H1 (cell line): Measurements from ENCODE around the gene ILF3. TPM values are rescaled to one million over a fixed set of nuclear protein-coding genes. Genes with fewer than 3 reads are reported as not detected.

Source experiments
- CTCF ChIA-PET: fragments of 300-600 bp; sonication (Branson Sonifier 250); formaldehyde crosslinking; loops from one replicate; lab custom pipeline; 2021; ENCODE audit not compliant: partially characterized antibody; lab: Charles Lee
- POLR2A ChIA-PET: fragments of 300-600 bp; sonication (Branson Sonifier 250); formaldehyde crosslinking; loops from one replicate; lab custom pipeline; 2021; ENCODE audit warnings: inconsistent platforms; ENCODE audit not compliant: partially characterized antibody; lab: Charles Lee
- DNase-seq, 2 experiments: peaks; one replicate each; pipeline versions ENCODE4 v3.0.0 to v3.0.0-alpha.2; 2010 to 2022; ENCODE audit warnings: low spot score in 2 of 2, low read depth in 1 of 2, mixed read lengths in 1 of 2
- FAIRE-seq: peaks from 2 replicates; lab custom pipeline; 2011; peaks lifted over from hg19 to GRCh38; lab: Jason Lieb, UNC
- H2AFZ ChIP-seq: 2 replicates; pipeline ENCODE4 v1.8.1; 2012; ENCODE audit warnings: low read length, inconsistent platforms
- H2AK5ac ChIP-seq: 2 replicates; pipeline ENCODE4 v1.6.1; 2013; ENCODE audit warnings: low read depth, low read length
- H2BK120ac ChIP-seq: replicated peaks from 2 replicates; pipeline ENCODE3; 2013; ENCODE audit warnings: low read depth, low read length, inconsistent platforms
- H2BK12ac ChIP-seq: 2 replicates; pipeline ENCODE4 v1.6.1; 2013; ENCODE audit warnings: low read depth, low read length
- H2BK15ac ChIP-seq: 2 replicates; pipeline ENCODE4 v1.6.1; 2013; ENCODE audit warnings: low read length
- H2BK20ac ChIP-seq: 2 replicates; pipeline ENCODE4 v1.6.1; 2013; ENCODE audit warnings: low read length
- H2BK5ac ChIP-seq: 2 replicates; pipeline ENCODE4 v1.6.1; 2013; ENCODE audit warnings: low read depth, low read length
- H3K14ac ChIP-seq: 2 replicates; pipeline ENCODE4 v1.6.1; 2013; ENCODE audit warnings: inconsistent platforms; ENCODE audit not compliant: insufficient read length
- H3K18ac ChIP-seq: 2 replicates; pipeline ENCODE4 v1.6.1; 2013; ENCODE audit warnings: low read length; ENCODE audit errors: extremely low read depth
- H3K23ac ChIP-seq: 2 replicates; pipeline ENCODE4 v1.6.1; 2013; ENCODE audit warnings: inconsistent platforms; ENCODE audit not compliant: insufficient read length
- H3K23me2 ChIP-seq: 2 replicates; pipeline ENCODE4 v1.6.1; 2013; ENCODE audit warnings: low read depth, low read length
- H3K27ac ChIP-seq: 2 replicates; pipeline ENCODE4 v1.6.1; 2011; ENCODE audit warnings: low read depth, low read length, inconsistent platforms
- H3K27me3 ChIP-seq, 4 experiments: replicated peaks in 1 of 4; 1 replicate in 1 of 4; 2 replicates in 3 of 4; pipeline versions ENCODE4 v1.6.1 to v1.8.1; 2011 to 2013; ENCODE audit warnings: low read length in 3 of 4, mild to moderate bottlenecking in 3 of 4, inconsistent platforms in 2 of 4, mixed read lengths in 2 of 4, moderate library complexity in 1 of 4; ENCODE audit not compliant: control insufficient read depth in 3 of 4, insufficient read depth in 3 of 4; ENCODE audit errors: extremely low read depth in 1 of 4
- H3K36me3 ChIP-seq, 4 experiments: 2 replicates each; pipeline versions ENCODE4 v1.6.1 to v1.8.1; 2011 to 2013; ENCODE audit warnings: mild to moderate bottlenecking in 4 of 4, low read length in 3 of 4, moderate library complexity in 2 of 4, control low read depth in 1 of 4, inconsistent platforms in 1 of 4; ENCODE audit not compliant: insufficient read depth in 4 of 4, control insufficient read depth in 2 of 4
- H3K4ac ChIP-seq: replicated peaks from 2 replicates; pipeline ENCODE3; 2013; ENCODE audit warnings: low read length, low read depth, mixed read lengths, inconsistent platforms; ENCODE audit not compliant: insufficient read length
- H3K4me1 ChIP-seq, 4 experiments: replicated peaks in 1 of 4; 1 replicate in 1 of 4; 2 replicates in 3 of 4; pipeline versions ENCODE4 v1.6.1 to v1.8.1; 2011 to 2013; ENCODE audit warnings: low read length in 3 of 4, inconsistent platforms in 2 of 4, mixed read lengths in 1 of 4; ENCODE audit not compliant: insufficient read depth in 4 of 4, control insufficient read depth in 3 of 4
- H3K4me2 ChIP-seq, 2 experiments: 2 replicates each; pipeline versions ENCODE4 v1.6.1 to v1.8.1; 2011 to 2013; ENCODE audit warnings: low read depth in 2 of 2, low read length in 2 of 2, control low read depth in 1 of 2, inconsistent platforms in 1 of 2, mild to moderate bottlenecking in 1 of 2; ENCODE audit not compliant: insufficient read depth in 1 of 2
- H3K4me3 ChIP-seq, 4 experiments: fragments of 200-600, 300-600 bp in 1 of 4; sonication (generic), shearing (Covaris generic), sonication (Bioruptor Twin) in 1 of 4; 2 replicates each; pipeline versions ENCODE4 v1.5.1 to v1.8.1; 2011 to 2016; ENCODE audit warnings: low read length in 4 of 4, low read depth in 3 of 4, control low read depth in 2 of 4, inconsistent platforms in 2 of 4, mild to moderate bottlenecking in 2 of 4, mixed read lengths in 1 of 4, moderate library complexity in 1 of 4; ENCODE audit not compliant: insufficient read depth in 2 of 4; ENCODE audit errors: extremely low read depth in 1 of 4
- H3K56ac ChIP-seq: replicated peaks from 2 replicates; pipeline ENCODE3; 2013; ENCODE audit warnings: low read depth, mild to moderate bottlenecking, mixed read lengths, low read length, inconsistent platforms; ENCODE audit not compliant: insufficient read length
- H3K79me1 ChIP-seq: 2 replicates; pipeline ENCODE4 v1.6.1; 2013; ENCODE audit warnings: low read depth, low read length, control low read depth
- H3K79me2 ChIP-seq, 2 experiments: 2 replicates each; pipeline versions ENCODE4 v1.6.1 to v1.8.1; 2012 to 2013; ENCODE audit warnings: low read length in 2 of 2, mild to moderate bottlenecking in 2 of 2, inconsistent platforms in 1 of 2; ENCODE audit not compliant: insufficient read depth in 2 of 2, control insufficient read depth in 1 of 2
- H3K9ac ChIP-seq, 4 experiments: replicated peaks in 1 of 4; 1 replicate in 1 of 4; 2 replicates in 3 of 4; pipeline versions ENCODE4 v1.6.1 to v1.8.1; 2011 to 2013; ENCODE audit warnings: low read depth in 3 of 4, low read length in 3 of 4, control low read depth in 2 of 4, mild to moderate bottlenecking in 2 of 4, moderate library complexity in 2 of 4, inconsistent platforms in 1 of 4; ENCODE audit errors: extremely low read depth in 1 of 4
- H3K9me3 ChIP-seq, 2 experiments: 2 replicates each; pipeline versions ENCODE4 v1.6.1 to v1.8.1; 2012 to 2013; ENCODE audit warnings: mild to moderate bottlenecking in 2 of 2, moderate library complexity in 2 of 2, control low read depth in 1 of 2, inconsistent platforms in 1 of 2, low read depth in 1 of 2, low read length in 1 of 2, mixed read lengths in 1 of 2; ENCODE audit not compliant: insufficient read depth in 2 of 2
- H4K20me1 ChIP-seq, 2 experiments: replicated peaks in 1 of 2; 2 replicates each; pipeline versions ENCODE3 to v1.8.1; 2011 to 2013; ENCODE audit warnings: inconsistent platforms in 2 of 2, low read length in 2 of 2, mild to moderate bottlenecking in 1 of 2; ENCODE audit not compliant: insufficient read depth in 2 of 2, control insufficient read depth in 1 of 2
- H4K5ac ChIP-seq: 2 replicates; pipeline ENCODE4 v1.6.1; 2013; ENCODE audit warnings: low read length, low read depth, mixed read lengths, inconsistent platforms; ENCODE audit not compliant: insufficient read length
- H4K8ac ChIP-seq: 2 replicates; pipeline ENCODE4 v1.8.0; 2013; ENCODE audit warnings: mild to moderate bottlenecking, moderate library complexity, low read length, inconsistent platforms; ENCODE audit not compliant: insufficient read depth; ENCODE audit errors: extremely low read depth
- H4K91ac ChIP-seq: replicated peaks from 2 replicates; pipeline ENCODE3; 2013; ENCODE audit warnings: low read length, mixed read lengths, inconsistent platforms; ENCODE audit not compliant: insufficient read length
- FOSL1 ChIP-seq: IDR thresholded peaks from 2 replicates; pipeline ENCODE4 v1.6.1; 2011; ENCODE audit warnings: mild to moderate bottlenecking, low read depth, low read length, moderate library complexity; ENCODE audit not compliant: insufficient read depth
- HDAC2 ChIP-seq, 2 experiments: fragments of 300-600 bp in 1 of 2; sonication (generic) in 1 of 2; IDR thresholded peaks; 2 replicates each; pipeline ENCODE4 v1.6.1; 2011 to 2012; ENCODE audit warnings: low read depth in 2 of 2, low read length in 2 of 2, mild to moderate bottlenecking in 2 of 2, moderate library complexity in 2 of 2, borderline replicate concordance in 1 of 2, inconsistent platforms in 1 of 2
- JUN ChIP-seq: IDR thresholded peaks from 2 replicates; pipeline ENCODE4 v1.6.1; 2011; ENCODE audit warnings: low read depth, mild to moderate bottlenecking, improper control_type of control experiment, low read length
- KDM4A ChIP-seq: IDR thresholded peaks from one replicate; pipeline ENCODE4 v1.7.1; 2012; ENCODE audit warnings: low read depth, mild to moderate bottlenecking, moderate library complexity, low read length, inconsistent platforms; ENCODE audit not compliant: severe bottlenecking
- RBBP5 ChIP-seq: IDR thresholded peaks from 2 replicates; pipeline ENCODE4 v1.7.1; 2012; ENCODE audit warnings: low read depth, mild to moderate bottlenecking, inconsistent platforms, low read length, moderate library complexity, borderline replicate concordance
- SP4 ChIP-seq: IDR thresholded peaks from 2 replicates; pipeline ENCODE4 v1.6.1; 2012; ENCODE audit warnings: low read length, inconsistent platforms
- TAF1 ChIP-seq: IDR thresholded peaks from 2 replicates; pipeline ENCODE4 v1.6.1; 2011; ENCODE audit warnings: mild to moderate bottlenecking, low read depth, low read length
- TCF12 ChIP-seq: IDR thresholded peaks from 2 replicates; pipeline ENCODE4 v1.6.1; 2011; ENCODE audit warnings: low read depth, mild to moderate bottlenecking, low read length
- YY1 ChIP-seq: IDR thresholded peaks from 2 replicates; pipeline ENCODE4 v1.6.1; 2011; ENCODE audit warnings: low read depth, mild to moderate bottlenecking, low read length
- WGBS, 2 experiments: shearing (Covaris generic) in 1 of 2; methylation state at CpG; one replicate each; pipeline versions ENCODE4 v1.1.6 to v1.1.7; 2013 to 2015; ENCODE audit warnings: low lambda C conversion rate in 2 of 2, mixed read lengths in 2 of 2, inconsistent platforms in 1 of 2, low coverage in 1 of 2, missing lambda C conversion rate in 1 of 2; ENCODE audit not compliant: insufficient replicate concordance in 2 of 2, insufficient coverage in 1 of 2, insufficient read length in 1 of 2; ENCODE audit errors: extremely low coverage in 1 of 2, missing lambda C conversion rate in 1 of 2; 5-methylcytosine and 5-hydroxymethylcytosine counted together
- polyA plus RNA-seq, 7 experiments: library from polyadenylated mRNA; depleted of rRNA in 3 of 7; stranded (reverse) in 5 of 7; unstranded in 2 of 7; fragments of >200 nt in 5 of 7; fragments of 200-250 nt in 2 of 7; gene quantifications; 1 replicate in 5 of 7; 2 replicates in 1 of 7; 4 replicates in 1 of 7; pipeline versions ENCODE4 v1.2.1 to v1.2.3, GENCODE V29; 2011 to 2013; ENCODE audit warnings: missing spikeins in 2 of 7, mixed read lengths in 2 of 7
- total RNA-seq: library from RNA; stranded (reverse); fragmentation: NEBNext Ultra II Directional; extraction: Animal tissue kit (Norgen Biotek cat#: 25700); gene quantifications from 2 replicates; pipeline ENCODE4 v1.2.1, GENCODE V29; 2021
- TF ChIP-seq, protein P1 (sequence below): IDR thresholded peaks from 2 replicates; pipeline ENCODE4 v1.6.1; 2012; ENCODE audit warnings: inconsistent platforms
- TF ChIP-seq, protein P2 (sequence below): IDR thresholded peaks from 2 replicates; pipeline ENCODE4 v1.6.1; 2012; ENCODE audit warnings: low read length, inconsistent platforms

The ILF3 gene
- total and polyA plus RNA-seq, 2 of the 8 experiments (the other 6 are each of a cell fraction or from before 2014, with no cell fraction given): 291 to 695 TPM

DNA sequence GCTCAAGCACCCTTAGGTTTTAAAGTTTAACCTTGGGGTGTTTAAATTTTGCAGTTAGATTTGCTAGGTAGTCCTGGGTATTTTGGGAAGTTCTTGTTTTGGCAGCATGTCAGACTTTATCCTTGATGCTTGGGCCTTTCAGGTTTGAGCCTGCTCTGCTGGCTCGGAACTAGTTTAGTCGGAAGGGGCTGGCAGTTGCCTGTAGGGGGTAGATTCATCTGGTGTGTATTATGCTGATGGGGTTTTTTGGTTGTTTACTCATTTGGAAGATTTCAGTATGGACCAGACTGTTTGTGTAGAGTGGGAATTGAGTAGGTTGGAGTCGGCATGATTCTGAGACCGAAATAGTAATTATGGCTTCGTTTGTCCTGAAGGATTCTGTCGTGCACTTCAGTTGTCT, 15.1 kb downstream of the ILF3 start:
- DNase-seq: no peak
- H3K23ac ChIP-seq: no peak overlapping the region
- no peak overlapping the region; a peak in 2 of 7 replicates for H3K9ac ChIP-seq
- H3K4me1 ChIP-seq: peaks cover 0 to 3% (median 0%) of the 10 kb centered on the region in 4 experiments; a peak in 1 of 7 replicates
- H2BK15ac ChIP-seq: no peak overlapping the region
- no peak overlapping the region for H3K14ac ChIP-seq
- peaks cover 47 to 58% of the 10 kb centered on the region in 2 experiments for H4K20me1 ChIP-seq
- H3K79me1 ChIP-seq: peaks cover 15% of the 10 kb centered on the region
- H3K56ac ChIP-seq: no peak overlapping the region
- no peak overlapping the region for H2AK5ac ChIP-seq
- no peaks in the 10 kb centered on the region for H3K23me2 ChIP-seq
- no peaks in the 10 kb centered on the region for H3K9me3 ChIP-seq
- H3K4me2 ChIP-seq: no peak overlapping the region
- H3K27ac ChIP-seq: no peak overlapping the region
- no peaks in the 10 kb centered on the region for H3K27me3 ChIP-seq
- H4K91ac ChIP-seq: no peak overlapping the region
- no peak overlapping the region for H3K4ac ChIP-seq
- no peak overlapping the region for H2BK5ac ChIP-seq
- no peak overlapping the region for H4K5ac ChIP-seq
- ChIA-PET CTCF (interaction anchor here (0.6 to 4.5 kb wide), 2 partner anchors 24 to 89 kb away, joined by 3 to 19 read pairs; no protein-coding TSS in a partner anchor), POLR2A (interaction anchor here (0.7 to 59.0 kb wide), 3 partner anchors 1 to 108 kb away, joined by 3 to 1874 read pairs (median 1874); partner anchors contain the start of genes DNM2, ILF3 and QTRT1)
- no peak overlapping the region for H3K4me3 ChIP-seq
- FAIRE-seq: no peak
- H2BK20ac ChIP-seq: no peak overlapping the region
- no peak overlapping the region for H2BK120ac ChIP-seq
- no peak overlapping the region; the same call in 1 of the 2 replicates for H4K8ac ChIP-seq
- peaks cover 71 to 100% of the 10 kb centered on the region in 2 experiments for H3K79me2 ChIP-seq
- WGBS, 2 experiments: 90% methylated on average over 6 of the region's 6 CpGs; no CpG with 5 or more reads in 1 of the 2 experiments
- peaks cover 33 to 64% (median 46%) of the 10 kb centered on the region in 4 experiments for H3K36me3 ChIP-seq
- no peak overlapping the region for H3K18ac ChIP-seq
- no peak overlapping the region for H2AFZ ChIP-seq
- no peak overlapping the region for H2BK12ac ChIP-seq
- TF ChIP-seq, protein P1, sequence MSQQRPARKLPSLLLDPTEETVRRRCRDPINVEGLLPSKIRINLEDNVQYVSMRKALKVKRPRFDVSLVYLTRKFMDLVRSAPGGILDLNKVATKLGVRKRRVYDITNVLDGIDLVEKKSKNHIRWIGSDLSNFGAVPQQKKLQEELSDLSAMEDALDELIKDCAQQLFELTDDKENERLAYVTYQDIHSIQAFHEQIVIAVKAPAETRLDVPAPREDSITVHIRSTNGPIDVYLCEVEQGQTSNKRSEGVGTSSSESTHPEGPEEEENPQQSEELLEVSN: no peak
- no peak for TF ChIP-seq RBBP5
- TF ChIP-seq FOSL1: no peak
- TF ChIP-seq HDAC2 (IDR thresholded peaks at IDR 0.05; ENCODE audit: borderline replicate concordance in 1 of 2, low read depth in 2 of 2, low read length in 2 of 2): no peak
- TF ChIP-seq TAF1: no peak
- TF ChIP-seq YY1: no peak
- TF ChIP-seq, protein P2, sequence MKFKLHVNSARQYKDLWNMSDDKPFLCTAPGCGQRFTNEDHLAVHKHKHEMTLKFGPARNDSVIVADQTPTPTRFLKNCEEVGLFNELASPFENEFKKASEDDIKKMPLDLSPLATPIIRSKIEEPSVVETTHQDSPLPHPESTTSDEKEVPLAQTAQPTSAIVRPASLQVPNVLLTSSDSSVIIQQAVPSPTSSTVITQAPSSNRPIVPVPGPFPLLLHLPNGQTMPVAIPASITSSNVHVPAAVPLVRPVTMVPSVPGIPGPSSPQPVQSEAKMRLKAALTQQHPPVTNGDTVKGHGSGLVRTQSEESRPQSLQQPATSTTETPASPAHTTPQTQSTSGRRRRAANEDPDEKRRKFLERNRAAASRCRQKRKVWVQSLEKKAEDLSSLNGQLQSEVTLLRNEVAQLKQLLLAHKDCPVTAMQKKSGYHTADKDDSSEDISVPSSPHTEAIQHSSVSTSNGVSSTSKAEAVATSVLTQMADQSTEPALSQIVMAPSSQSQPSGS: no peak
- no peak for TF ChIP-seq KDM4A
- TF ChIP-seq SP4: no peak
- TF ChIP-seq TCF12: no peak
- no peak for TF ChIP-seq JUN
